GM23248 (cell line): ENCODE measurements around the gene MBD1. TPM values are rescaled to one million over a fixed set of nuclear protein-coding genes. Genes with fewer than 3 reads are reported as not detected.
"Not testable (repeated sequence)": the region's sequence is repeated elsewhere in the genome, so short reads cannot be mapped to it uniquely, and the experiment has no call there.

ENCODE experiments used
- DNase-seq: peaks from one replicate; pipeline ENCODE4 v3.0.0-alpha.2; 2015
- H2AFZ ChIP-seq: fragments of 200-600 bp; sonication (generic); 2 replicates; pipeline ENCODE4 v1.6.1; 2016; ENCODE audit warnings: antibody characterized with exemption
- H3F3A ChIP-seq: fragments of 200-600 bp; sonication (generic); 2 replicates; pipeline ENCODE4 v1.6.1; 2016; ENCODE audit warnings: mild to moderate bottlenecking, antibody characterized with exemption, mixed run types; ENCODE audit not compliant: insufficient read depth
- H3K27ac ChIP-seq: fragments of 200-600 bp; sonication (generic); 2 replicates; pipeline ENCODE4 v1.5.1; 2016; ENCODE audit warnings: mild to moderate bottlenecking
- H3K27me3 ChIP-seq: fragments of 200-600 bp; sonication (generic); replicated peaks from 2 replicates; pipeline ENCODE4 v1.6.1; 2016; ENCODE audit warnings: mild to moderate bottlenecking; ENCODE audit not compliant: insufficient read depth
- H3K36me3 ChIP-seq: fragments of 200-600 bp; sonication (generic); 2 replicates; pipeline ENCODE4 v1.6.1; 2016; ENCODE audit warnings: low read depth, mild to moderate bottlenecking
- H3K4me1 ChIP-seq: fragments of 200-600 bp; sonication (generic); 2 replicates; pipeline ENCODE4 v1.6.1; 2016; ENCODE audit warnings: mild to moderate bottlenecking; ENCODE audit not compliant: insufficient read depth
- H3K4me2 ChIP-seq: fragments of 200-600 bp; sonication (generic); one replicate; pipeline ENCODE4 v1.6.1; 2016; ENCODE audit warnings: mild to moderate bottlenecking; ENCODE audit not compliant: unreplicated experiment
- H3K4me3 ChIP-seq: fragments of 200-600 bp; sonication (generic); 2 replicates; pipeline ENCODE4 v1.5.1; 2016; ENCODE audit warnings: mild to moderate bottlenecking
- H3K79me2 ChIP-seq: fragments of 200-600 bp; sonication (generic); 2 replicates; pipeline ENCODE4 v1.6.1; 2016; ENCODE audit warnings: mild to moderate bottlenecking; ENCODE audit not compliant: insufficient read depth
- H3K9ac ChIP-seq: fragments of 200-600 bp; sonication (generic); 2 replicates; pipeline ENCODE4 v1.6.1; 2016; ENCODE audit warnings: mild to moderate bottlenecking
- H3K9me2 ChIP-seq: fragments of 200-600 bp; sonication (generic); 2 replicates; pipeline ENCODE4 v1.6.1; 2016; ENCODE audit warnings: mixed run types, mild to moderate bottlenecking, moderate library complexity; ENCODE audit not compliant: insufficient read depth
- H3K9me3 ChIP-seq: fragments of 200-600 bp; sonication (generic); one replicate; pipeline ENCODE4 v1.6.1; 2017; ENCODE audit warnings: low read depth
- H4K20me1 ChIP-seq: fragments of 200-600 bp; sonication (generic); 2 replicates; pipeline ENCODE4 v1.6.0; 2016; ENCODE audit not compliant: insufficient read depth
- EZH2 ChIP-seq: fragments of 200-600 bp; sonication (generic); IDR thresholded peaks from 2 replicates; pipeline ENCODE4 v1.6.1; 2018; ENCODE audit warnings: antibody characterized with exemption, mild to moderate bottlenecking; ENCODE audit not compliant: insufficient read depth, poor library complexity, severe bottlenecking
- EZH2phosphoT487 ChIP-seq: fragments of 200-600 bp; sonication (generic); IDR thresholded peaks from 2 replicates; pipeline ENCODE4 v1.6.1; 2018; ENCODE audit warnings: antibody characterized with exemption, moderate library complexity, mild to moderate bottlenecking, low read depth; ENCODE audit not compliant: insufficient read depth
- WGBS, 2 experiments: methylation state at CpG; one replicate each; pipeline ENCODE4 v1.1.6; 2015 to 2017; ENCODE audit warnings: low lambda C conversion rate in 2 of 2, low coverage in 1 of 2; ENCODE audit errors: missing lambda C conversion rate in 2 of 2; 5-methylcytosine and 5-hydroxymethylcytosine counted together
- in situ Hi-C: fragments of 300-500 bp; cut with MboI; formaldehyde crosslinking; loops from 2 replicates; pipeline ENCODE4 v1.15.0; 2020
- polyA plus RNA-seq: library from polyadenylated mRNA; unstranded; fragments of >200 nt; fragmentation: Nextera tagmentation; extraction: Ambion mirVana; gene quantifications from 2 replicates; pipeline ENCODE4 v1.2.1, GENCODE V29; 2016
- total RNA-seq: library from RNA; depleted of rRNA; stranded (reverse); fragments of >200 nt; shearing (Covaris generic); gene quantifications from 2 replicates; pipeline ENCODE4 v1.2.3, GENCODE V29; 2014

The MBD1 gene
- total and polyA plus RNA-seq, 2 experiments from 2014 or later: 36.2 to 68.0 TPM

GRCh38 chr18:50298443-50299284, 17.3 kb upstream of the MBD1 start:
- H3K4me2 ChIP-seq: peak overlapping the region; percentile 96
- no peak overlapping the region for H3K27ac ChIP-seq
- 31 to 36% methylated on average over 47 to 48 of the region's 49 CpGs for WGBS, 2 experiments
- no peaks in the 10 kb centered on the region for H3K36me3 ChIP-seq
- no peaks in the 10 kb centered on the region for H4K20me1 ChIP-seq
- DNase-seq: no peak
- in situ Hi-C loops: no loop called here
- no peaks in the 10 kb centered on the region for H3K9me3 ChIP-seq
- peak overlapping the region; percentile 76 for H3K4me3 ChIP-seq
- H3K9ac ChIP-seq: no peak overlapping the region
- peak overlapping the region; percentile 99 for H2AFZ ChIP-seq
- no peaks in the 10 kb centered on the region for H3K79me2 ChIP-seq
- H3F3A ChIP-seq: no peaks in the 10 kb centered on the region
- peaks cover 9% of the 10 kb centered on the region for H3K27me3 ChIP-seq
- no peak for TF ChIP-seq EZH2phosphoT487
- no peaks in the 10 kb centered on the region for H3K9me2 ChIP-seq
- H3K4me1 ChIP-seq: no peaks in the 10 kb centered on the region

- in situ Hi-C loops: no loop called here
- Histone ChIP-seq H3K4me1 (no peaks in the 10 kb centered on the region), H3K4me2 (peak overlapping the region; percentile 96), H3K9me3 (no peaks in the 10 kb centered on the region), H3K36me3 (no peaks in the 10 kb centered on the region), H3K4me3 (peak overlapping the region; percentile 76), H3K27me3 (peaks cover 4% of the 10 kb centered on the region), H3K79me2 (no peaks in the 10 kb centered on the region), H3K9ac (peak overlapping the region; percentile 29), H2AFZ (peak overlapping the region; percentile 99), H3K27ac (no peak overlapping the region), H3F3A (no peaks in the 10 kb centered on the region), H3K9me2 (no peaks in the 10 kb centered on the region), H4K20me1 (no peaks in the 10 kb centered on the region)
- 7 to 8% methylated on average over 28 of the region's 28 CpGs for WGBS, 2 experiments
- no peak for TF ChIP-seq EZH2phosphoT487
- no peak for TF ChIP-seq EZH2
- DNase-seq: peak; percentile 87
Measured at GRCh38 chr18:50297621-50298442, 16.5 kb upstream of the MBD1 start.

- no peaks in the 10 kb centered on the region for H3K9me3 ChIP-seq
- no peak for DNase-seq
- H3K27ac ChIP-seq: no peak overlapping the region
- no peak overlapping the region for H3K4me3 ChIP-seq
- H4K20me1 ChIP-seq: no peaks in the 10 kb centered on the region
- no peak overlapping the region for H3K4me2 ChIP-seq
- in situ Hi-C loops: no loop called here
- no peaks in the 10 kb centered on the region for H3K4me1 ChIP-seq
- no peaks in the 10 kb centered on the region for H3K27me3 ChIP-seq
- H3F3A ChIP-seq: no peaks in the 10 kb centered on the region
- no peaks in the 10 kb centered on the region for H3K36me3 ChIP-seq
- no peaks in the 10 kb centered on the region for H3K9me2 ChIP-seq
- H2AFZ ChIP-seq: no peak overlapping the region
- TF ChIP-seq EZH2phosphoT487: no peak
- TF ChIP-seq EZH2: no peak
- 91 to 95% methylated on average over 1 of the region's 1 CpG for WGBS, 2 experiments
- H3K79me2 ChIP-seq: no peaks in the 10 kb centered on the region
- no peak overlapping the region for H3K9ac ChIP-seq
Measured at GRCh38 chr18:50293039-50293438, 11.7 kb upstream of the MBD1 start.

- Histone ChIP-seq H3K4me3 (no peak overlapping the region), H3K4me2 (no peak overlapping the region), H3K4me1 (no peaks in the 10 kb centered on the region), H3K9ac (no peak overlapping the region), H3K36me3 (no peaks in the 10 kb centered on the region), H3F3A (no peaks in the 10 kb centered on the region), H3K9me3 (no peaks in the 10 kb centered on the region), H2AFZ (no peak overlapping the region), H3K27me3 (no peaks in the 10 kb centered on the region), H4K20me1 (no peaks in the 10 kb centered on the region), H3K27ac (no peak overlapping the region), H3K79me2 (peaks cover 13% of the 10 kb centered on the region), H3K9me2 (no peaks in the 10 kb centered on the region)
- WGBS, 2 experiments: 82 to 86% methylated on average over 4 of the region's 4 CpGs
- TF ChIP-seq EZH2phosphoT487: no peak
- DNase-seq: no peak
- in situ Hi-C loops: no loop called here
Measured at GRCh38 chr18:50289108-50289443, 7.8 kb upstream of the MBD1 start.

GRCh38 chr18:50288348-50289107, 7.2 kb upstream of the MBD1 start:
- in situ Hi-C loops, H3K9me3 ChIP-seq, H3K9me2 ChIP-seq, H3K36me3 ChIP-seq, H3K4me1 ChIP-seq, H3F3A ChIP-seq, H3K27me3 ChIP-seq, DNase-seq, H4K20me1 ChIP-seq: not testable (repeated sequence)
- Histone ChIP-seq H3K4me3 (peak overlapping the region; percentile 92), H3K79me2 (peaks cover 13% of the 10 kb centered on the region), H2AFZ (peak overlapping the region; percentile 95), H3K9ac (peak overlapping the region; percentile 78), H3K4me2 (peak overlapping the region; percentile 86), H3K27ac (peak overlapping the region; percentile 54; the same call in 1 of the 2 replicates)
- WGBS, 2 experiments: 71 to 75% methylated on average over 21 of the region's 21 CpGs
